Measurements from ENCODE around the gene SLAIN2.

The SLAIN2 gene

GRCh38 chr4:48336146-48336870 lies 5.0 kb upstream of the SLAIN2 start:
- DNase-seq, result no peak

- DNase-seq, result no peak
Measured at GRCh38 chr4:48337731-48338130, 3.6 kb upstream of the SLAIN2 start.

GRCh38 chr4:48339642-48340041 lies 1.7 kb upstream of the SLAIN2 start:
- no peak for DNase-seq

GRCh38 chr4:48340276-48340964 lies 909 bp upstream of the SLAIN2 start:
- DNase-seq, result no peak

- DNase-seq, result no peak
Measured at GRCh38 chr4:48341776-48342605, 662 bp downstream of the SLAIN2 start.

GRCh38 chr4:48342606-48342880 lies 1.2 kb downstream of the SLAIN2 start:
- DNase-seq, result no peak

- DNase-seq, result no peak
Measured at GRCh38 chr4:48343035-48343434, 1.7 kb downstream of the SLAIN2 start.

- DNase-seq, result no peak
Measured at GRCh38 chr4:48343551-48343950, 2.2 kb downstream of the SLAIN2 start.

- DNase-seq, result no peak
Measured at GRCh38 chr4:48345542-48345941, 4.2 kb downstream of the SLAIN2 start.

- DNase-seq, result no peak
Measured at GRCh38 chr4:48346594-48346993, 5.3 kb downstream of the SLAIN2 start.

GRCh38 chr4:48347282-48347921 lies 6.1 kb downstream of the SLAIN2 start:
- no peak for DNase-seq

- DNase-seq, result no peak
Measured at GRCh38 chr4:48350871-48351270, 9.5 kb downstream of the SLAIN2 start.

GRCh38 chr4:48352793-48353192 lies 11.5 kb downstream of the SLAIN2 start:
- no peak for DNase-seq

- DNase-seq, result no peak
Measured at GRCh38 chr4:48356355-48356754, 15.0 kb downstream of the SLAIN2 start.

- no peak for DNase-seq
Measured at GRCh38 chr4:48360285-48361011, 19.1 kb downstream of the SLAIN2 start.

GRCh38 chr4:48361012-48361400 lies 19.7 kb downstream of the SLAIN2 start:
- DNase-seq, result no peak

- no peak for DNase-seq
Measured at GRCh38 chr4:48366611-48367010, 25.3 kb downstream of the SLAIN2 start.

- DNase-seq, result no peak
Measured at GRCh38 chr4:48367016-48367415, 25.7 kb downstream of the SLAIN2 start.

- DNase-seq, result no peak
Measured at GRCh38 chr4:48368389-48368788, 27.1 kb downstream of the SLAIN2 start.

- no peak for DNase-seq
Measured at GRCh38 chr4:48369248-48369647, 27.9 kb downstream of the SLAIN2 start.

GRCh38 chr4:48369771-48370170 lies 28.4 kb downstream of the SLAIN2 start:
- DNase-seq, result no peak

- DNase-seq, result no peak
Measured at GRCh38 chr4:48370260-48371134, 29.2 kb downstream of the SLAIN2 start.

All from NCI-H446 treated with DMSO at 0.1 percent for 48 hours (cell line).